HEK293 (cell line): Measurements from ENCODE around the gene CDNF.
"Not testable (repeated sequence)": the region's sequence is repeated elsewhere in the genome, so short reads cannot be mapped to it uniquely, and the experiment has no call there.

Experiments used
- BCL11A ChIP-seq: fragments of 450-650 bp; formaldehyde crosslinking; IDR thresholded peaks from 2 replicates; pipeline ENCODE4 v1.5.1; 2016; ENCODE audit warnings: low read depth, missing biosample characterization, missing genetic modification characterization
- CTCF ChIP-seq: fragments of 450-650 bp; formaldehyde crosslinking; IDR thresholded peaks from 2 replicates; pipeline ENCODE4 v1.5.1; 2016; ENCODE audit warnings: missing biosample characterization, missing genetic modification characterization
- SALL2 ChIP-seq: fragments of 450-650 bp; formaldehyde crosslinking; IDR thresholded peaks from 2 replicates; pipeline ENCODE4 v1.5.0; 2017; ENCODE audit warnings: missing biosample characterization, mild to moderate bottlenecking, missing genetic modification characterization, borderline replicate concordance
- ZNF639 ChIP-seq: fragments of 450-650 bp; formaldehyde crosslinking; IDR thresholded peaks from 2 replicates; pipeline ENCODE4 v1.5.1; 2016; ENCODE audit warnings: missing biosample characterization, missing genetic modification characterization
- ZNF654 ChIP-seq: fragments of 450-650 bp; formaldehyde crosslinking; IDR thresholded peaks from 2 replicates; pipeline ENCODE4 v1.5.1; 2016; ENCODE audit warnings: low read depth, missing biosample characterization, missing genetic modification characterization
- ZNF747 ChIP-seq: fragments of 450-650 bp; formaldehyde crosslinking; IDR thresholded peaks from 2 replicates; pipeline ENCODE4 v1.5.1; 2016; ENCODE audit warnings: missing biosample characterization, missing genetic modification characterization
- TF ChIP-seq, protein P1 (sequence below): fragments of 450-650 bp; formaldehyde crosslinking; conservative IDR thresholded peaks from 2 replicates; pipeline ENCODE4 v1.5.1; 2016; ENCODE audit warnings: low read depth, missing biosample characterization, missing genetic modification characterization

- TF ChIP-seq SALL2; CTCF; ZNF639 (tag by site-specific recombination); ZNF747 (tag by site-specific recombination); ZNF654 (tag by site-specific recombination); BCL11A: not testable (repeated sequence)
- TF ChIP-seq, protein P1, sequence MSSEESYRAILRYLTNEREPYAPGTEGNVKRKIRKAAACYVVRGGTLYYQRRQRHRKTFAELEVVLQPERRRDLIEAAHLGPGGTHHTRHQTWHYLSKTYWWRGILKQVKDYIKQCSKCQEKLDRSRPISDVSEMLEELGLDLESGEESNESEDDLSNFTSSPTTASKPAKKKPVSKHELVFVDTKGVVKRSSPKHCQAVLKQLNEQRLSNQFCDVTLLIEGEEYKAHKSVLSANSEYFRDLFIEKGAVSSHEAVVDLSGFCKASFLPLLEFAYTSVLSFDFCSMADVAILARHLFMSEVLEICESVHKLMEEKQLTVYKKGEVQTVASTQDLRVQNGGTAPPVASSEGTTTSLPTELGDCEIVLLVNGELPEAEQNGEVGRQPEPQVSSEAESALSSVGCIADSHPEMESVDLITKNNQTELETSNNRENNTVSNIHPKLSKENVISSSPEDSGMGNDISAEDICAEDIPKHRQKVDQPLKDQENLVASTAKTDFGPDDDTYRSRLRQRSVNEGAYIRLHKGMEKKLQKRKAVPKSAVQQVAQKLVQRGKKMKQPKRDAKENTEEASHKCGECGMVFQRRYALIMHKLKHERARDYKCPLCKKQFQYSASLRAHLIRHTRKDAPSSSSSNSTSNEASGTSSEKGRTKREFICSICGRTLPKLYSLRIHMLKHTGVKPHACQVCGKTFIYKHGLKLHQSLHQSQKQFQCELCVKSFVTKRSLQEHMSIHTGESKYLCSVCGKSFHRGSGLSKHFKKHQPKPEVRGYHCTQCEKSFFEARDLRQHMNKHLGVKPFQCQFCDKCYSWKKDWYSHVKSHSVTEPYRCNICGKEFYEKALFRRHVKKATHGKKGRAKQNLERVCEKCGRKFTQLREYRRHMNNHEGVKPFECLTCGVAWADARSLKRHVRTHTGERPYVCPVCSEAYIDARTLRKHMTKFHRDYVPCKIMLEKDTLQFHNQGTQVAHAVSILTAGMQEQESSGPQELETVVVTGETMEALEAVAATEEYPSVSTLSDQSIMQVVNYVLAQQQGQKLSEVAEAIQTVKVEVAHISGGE (tag by site-specific recombination) = not testable (repeated sequence)
These were observed 27.0 kb upstream of the CDNF start for GRCh38 chr10:14864871-14865270.
